SK-N-DZ (cell line): ENCODE data around the gene RMI2.
A peak's percentile ranks its signal among the peaks of the same experiment; 100 is the strongest.

Source experiments
- DNase-seq: peaks from one replicate; pipeline ENCODE4 v3.0.0-alpha.2; 2015; ENCODE audit warnings: low spot score

RMI2 gene

GRCh38 chr16:11309895-11310633, 35.2 kb upstream of the RMI2 start:
- peak; percentile 72 for DNase-seq

- DNase-seq = no peak
Measured at GRCh38 chr16:11310634-11310977, 34.7 kb upstream of the RMI2 start.

- DNase-seq = no peak
Measured at GRCh38 chr16:11310997-11311561, 34.2 kb upstream of the RMI2 start.

DNA sequence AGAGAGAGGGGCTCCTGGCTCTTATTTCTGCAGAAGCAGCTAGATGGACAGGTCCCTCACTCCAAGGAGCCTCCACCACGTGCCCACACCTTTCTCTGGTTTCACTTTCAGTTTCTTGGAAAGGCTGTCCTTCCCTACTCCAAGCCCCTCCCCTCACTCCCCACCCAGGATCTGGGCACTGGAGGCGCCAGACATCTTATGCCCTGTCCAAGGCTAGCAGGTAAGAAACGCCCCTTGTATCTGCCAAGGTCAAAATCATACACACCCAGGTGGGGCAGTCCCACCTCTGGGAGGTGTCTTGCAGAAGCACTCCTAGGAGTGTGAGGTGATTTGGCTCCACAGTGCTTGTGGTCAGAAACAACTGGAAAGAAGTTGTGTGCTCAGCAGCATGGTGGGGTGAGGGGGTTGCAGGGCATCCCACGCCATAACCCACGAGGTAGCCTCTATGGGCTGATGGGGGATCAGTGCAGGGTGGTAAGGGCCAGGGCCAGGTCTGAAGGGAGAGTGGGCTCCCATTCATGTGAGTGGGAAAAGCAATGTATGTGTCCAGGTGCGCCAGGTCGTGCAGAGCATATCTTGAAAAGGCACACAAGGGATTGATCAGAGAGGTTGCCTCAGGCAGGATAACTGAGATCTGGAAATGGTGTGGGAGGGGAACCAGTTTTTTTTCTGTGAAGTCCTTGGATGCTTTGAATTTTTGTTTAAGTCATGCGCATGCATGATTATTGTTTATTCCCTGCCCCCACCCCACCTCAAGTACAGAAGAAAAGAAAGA, 32.4 kb upstream of the RMI2 start:
- no peak for DNase-seq

DNA sequence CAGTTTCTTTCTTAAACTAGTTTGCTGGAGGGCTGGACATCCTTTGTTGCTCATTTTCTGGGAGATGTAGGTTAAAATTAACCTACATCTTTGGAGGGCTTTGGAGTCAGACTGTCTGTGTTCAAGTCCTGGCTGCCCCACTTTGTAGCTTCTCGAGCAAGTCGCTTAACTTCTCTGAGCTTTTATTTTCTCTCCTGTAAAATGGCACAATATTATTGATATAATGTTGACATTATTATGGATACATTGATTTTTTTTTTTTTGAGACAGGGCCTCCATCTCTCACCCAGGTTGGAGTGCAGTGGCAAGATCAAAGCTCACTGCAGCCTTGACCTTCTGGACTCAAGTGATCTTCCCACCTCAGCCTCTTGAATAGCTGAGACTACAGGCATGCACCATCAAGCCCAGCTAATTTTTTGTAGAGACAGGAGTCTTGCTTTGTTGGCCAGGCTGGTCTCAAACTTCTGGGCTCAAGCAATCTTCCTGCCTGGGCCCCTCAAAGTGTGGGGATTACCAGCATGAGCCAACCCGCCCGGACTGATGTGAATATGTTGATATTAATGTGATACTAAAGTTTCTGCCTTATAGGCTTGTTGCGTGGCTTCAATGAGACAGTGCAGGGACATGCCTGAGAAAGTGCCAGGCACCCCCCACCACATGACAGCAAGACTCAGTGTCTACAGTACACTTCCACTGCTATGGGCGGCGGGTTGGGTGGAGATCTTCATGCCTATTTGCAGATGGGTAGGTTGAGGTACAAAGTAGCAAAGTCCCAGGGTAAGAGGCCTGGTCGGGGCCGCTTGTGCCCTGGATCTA, 31.6 kb upstream of the RMI2 start:
- DNase-seq = no peak

- no peak for DNase-seq
Measured at GRCh38 chr16:11314309-11314894, 30.9 kb upstream of the RMI2 start.

DNA sequence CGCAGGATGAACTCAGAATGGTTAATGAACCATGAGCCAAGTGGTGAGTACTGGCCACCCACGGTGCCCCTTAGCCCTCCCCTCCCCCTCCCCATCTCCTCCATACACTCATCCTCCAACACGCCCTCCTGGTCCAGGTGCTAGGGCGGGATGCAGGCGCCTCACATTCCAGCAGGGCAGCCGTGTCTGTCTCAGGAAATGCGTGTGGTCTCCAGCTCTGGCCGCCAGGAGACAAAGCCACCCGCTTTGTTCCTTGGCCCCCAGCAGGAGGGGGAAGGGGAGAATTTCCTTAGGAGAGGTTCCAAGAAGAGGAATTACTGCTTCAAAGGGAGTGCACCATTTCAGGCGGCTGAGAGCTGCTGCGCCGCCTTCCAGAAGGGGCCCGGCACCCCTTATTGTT, 29.7 kb upstream of the RMI2 start:
- DNase-seq = peak; percentile 30

- no peak for DNase-seq
Measured at GRCh38 chr16:11316331-11317015, 28.8 kb upstream of the RMI2 start.

DNA sequence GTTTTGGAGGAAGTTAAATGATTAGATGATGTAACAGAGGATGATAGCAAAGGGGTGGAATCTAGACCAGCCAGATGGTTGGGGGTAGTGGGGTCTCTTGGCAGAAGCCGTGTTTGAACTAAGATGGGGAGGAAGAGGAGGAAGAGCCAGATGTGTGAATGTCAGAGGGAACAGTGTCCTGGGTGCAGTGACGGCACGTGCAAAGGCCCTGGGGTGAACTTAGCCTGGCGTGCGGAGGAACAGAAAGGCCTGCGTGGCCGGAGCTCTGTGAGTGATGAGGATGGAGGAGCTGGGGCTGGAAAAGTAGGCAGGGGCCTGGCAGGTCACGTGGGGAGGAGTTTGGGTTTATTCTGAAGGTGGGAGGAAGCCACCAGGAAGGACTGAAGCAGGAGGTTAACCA, 26.4 kb upstream of the RMI2 start:
- DNase-seq = no peak

DNA sequence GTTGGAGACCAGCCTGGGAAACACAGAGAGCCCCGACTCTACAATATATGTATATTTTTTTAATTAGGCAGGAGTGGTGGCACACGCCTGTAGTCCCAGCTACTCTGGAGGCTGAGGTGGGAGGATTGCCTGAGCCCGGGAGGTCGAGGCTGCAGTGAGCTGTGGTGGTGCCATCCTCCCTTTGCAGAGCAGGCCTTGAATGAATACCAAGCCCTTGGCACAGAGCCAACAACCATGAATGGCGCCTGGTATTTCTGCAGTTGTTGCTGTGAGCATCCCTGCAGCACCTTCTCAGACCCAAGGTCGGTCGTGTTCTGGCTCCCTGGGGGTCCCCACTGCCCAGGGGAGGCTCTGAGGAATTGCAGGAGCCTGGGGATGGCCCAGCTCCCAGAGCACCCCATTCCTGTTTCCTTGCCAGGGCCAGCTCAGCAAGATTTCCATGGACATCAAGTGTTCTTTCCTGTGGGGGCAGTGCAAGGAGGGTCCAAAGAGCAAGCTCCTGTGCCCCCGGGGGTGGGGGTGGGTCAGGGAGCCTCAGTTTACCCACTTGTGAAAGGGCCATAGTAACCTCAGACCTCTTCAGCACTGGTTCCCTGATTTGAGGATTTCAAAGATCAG, 25.6 kb upstream of the RMI2 start:
- no peak for DNase-seq

GRCh38 chr16:11320170-11320569, 25.1 kb upstream of the RMI2 start:
- DNase-seq = no peak

GRCh38 chr16:11321662-11322061, 23.6 kb upstream of the RMI2 start:
- no peak for DNase-seq

DNA sequence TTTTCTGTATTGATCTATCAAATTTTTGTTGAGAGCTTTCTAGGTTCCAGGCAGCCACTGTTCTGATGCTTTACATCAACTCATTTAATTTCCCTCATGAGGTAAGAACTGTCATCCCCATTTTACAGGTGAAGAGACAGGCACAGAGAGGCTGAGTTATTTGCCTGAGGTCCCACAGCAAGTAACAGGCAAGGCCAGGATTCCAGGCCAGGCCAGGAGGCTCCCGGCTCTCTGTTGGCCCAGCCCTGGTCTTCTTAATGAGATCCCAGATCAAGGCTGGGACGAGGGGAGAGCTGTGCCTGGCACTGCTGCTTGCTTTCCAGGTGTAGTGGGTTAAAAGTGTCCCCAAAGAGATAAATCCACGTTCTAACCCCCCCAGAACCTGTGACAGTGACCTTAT, 22.4 kb upstream of the RMI2 start:
- no peak for DNase-seq

DNA sequence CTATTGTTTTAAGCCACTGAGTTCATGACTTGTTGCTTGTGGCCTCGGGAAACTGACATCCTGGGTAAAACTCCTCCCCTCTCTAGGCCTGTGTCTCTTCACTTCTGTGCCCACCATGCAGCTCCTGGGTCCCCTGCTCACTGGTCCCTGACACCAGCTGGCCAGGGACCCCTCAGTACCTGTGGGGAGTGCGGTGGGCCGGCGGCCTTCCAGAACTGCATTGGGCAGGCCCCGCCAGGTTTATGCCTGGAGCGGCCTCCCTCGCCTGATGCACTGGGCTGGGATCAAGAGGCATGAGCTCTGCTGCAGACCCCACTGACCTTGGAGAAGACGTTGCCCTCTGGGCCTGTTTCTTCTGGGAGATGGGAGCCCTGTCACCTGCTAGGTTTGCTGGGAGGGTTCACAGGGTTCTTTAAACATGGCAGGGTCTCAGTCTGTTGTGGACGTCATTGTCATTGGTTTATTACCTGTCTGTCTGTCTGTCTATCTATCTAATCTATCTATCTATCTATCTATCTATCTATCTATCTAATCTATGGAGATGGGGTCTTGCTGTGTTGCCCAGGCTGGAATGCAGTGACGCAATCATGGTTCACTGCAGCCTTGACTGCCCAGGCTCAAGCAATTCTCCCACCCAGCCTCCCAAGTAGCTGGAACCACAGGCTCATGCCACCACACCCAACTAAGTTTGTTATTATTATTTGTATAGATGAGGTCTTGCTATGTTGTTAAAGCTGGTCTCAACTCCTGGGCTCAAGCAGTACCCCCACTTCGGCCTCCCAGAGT, 21.5 kb upstream of the RMI2 start:
- no peak for DNase-seq

DNA sequence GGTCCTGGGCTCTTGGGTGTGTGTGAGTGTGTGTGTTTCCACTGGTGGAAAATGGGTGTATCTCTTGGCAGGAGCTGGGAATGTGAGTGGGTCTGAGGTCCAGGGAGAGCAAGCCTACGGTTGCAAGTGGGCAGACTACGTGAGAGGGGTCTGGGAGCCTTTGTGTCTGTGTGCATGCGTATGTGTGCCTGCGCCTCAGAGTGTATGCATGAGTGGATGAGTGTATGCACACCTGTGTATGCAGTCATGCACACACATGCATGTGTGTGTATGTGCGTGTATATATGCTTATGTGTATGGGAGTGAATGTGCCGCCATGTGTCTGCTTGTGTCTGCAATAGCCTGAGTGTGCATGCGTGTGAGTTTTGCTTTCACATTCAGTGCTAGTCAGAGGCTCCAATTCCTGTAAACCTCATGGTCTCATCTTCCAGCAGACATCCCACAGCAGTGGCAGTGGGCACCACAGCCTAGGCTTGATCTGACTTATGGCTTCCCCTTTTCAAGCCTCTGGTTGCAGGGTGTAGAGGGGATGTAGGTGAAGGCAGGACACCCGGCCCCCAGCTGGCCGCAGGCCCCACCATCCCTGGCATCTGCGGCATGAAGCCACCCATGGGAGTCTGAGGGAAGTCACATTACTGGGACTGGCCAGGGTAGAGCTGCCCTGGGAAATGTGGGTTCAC, 19.7 kb upstream of the RMI2 start:
- no peak for DNase-seq

- DNase-seq = no peak
Measured at GRCh38 chr16:11326084-11326736, 19.0 kb upstream of the RMI2 start.

DNA sequence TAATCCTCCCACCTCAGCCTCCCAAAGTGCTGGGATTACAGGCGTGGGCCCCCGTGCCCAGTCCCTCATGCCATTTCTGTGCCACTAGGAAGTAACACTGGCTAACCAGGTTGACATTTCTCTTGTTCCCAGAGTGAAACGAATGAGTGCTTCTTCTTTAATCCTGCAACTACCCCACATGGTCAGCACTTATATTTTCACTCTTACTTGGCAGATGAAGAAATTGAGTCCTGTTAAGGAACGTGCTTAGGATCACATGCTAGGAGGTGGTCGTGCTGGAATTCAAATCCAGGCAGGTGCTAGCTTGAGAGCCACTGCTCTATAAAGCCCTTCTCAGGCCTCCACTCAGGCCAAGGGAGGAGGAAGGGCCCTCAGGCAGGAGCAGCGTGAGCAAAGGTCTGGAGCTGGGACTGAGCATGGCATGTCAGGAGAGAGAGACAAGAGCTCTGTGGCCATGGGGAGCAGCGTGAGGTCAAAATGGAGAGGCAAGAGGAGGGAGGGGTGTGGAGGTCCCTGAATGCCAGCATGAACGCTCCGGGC, 18.5 kb upstream of the RMI2 start:
- no peak for DNase-seq
